OCI-LY7 (cell line): ENCODE results near the gene DOCK4. TPM values are rescaled to one million over a fixed set of nuclear protein-coding genes. Genes with fewer than 3 reads are reported as not detected.

Experiments used
- BruUV-seq: library from RNA; stranded (reverse); fragments of 400-500 nt; replicated peaks from 2 replicates; lab custom pipeline; 2021; lab: Mats Ljungman, UMichigan
- CTCF ChIA-PET: fragments of 300-600 bp; sonication (Branson Sonifier 250); formaldehyde crosslinking; loops from one replicate; lab custom pipeline; 2022; ENCODE audit warnings: antibody characterized with exemption; ENCODE audit not compliant: unreplicated experiment; lab: Charles Lee
- POLR2A ChIA-PET: fragments of 300-600 bp; sonication (Branson Sonifier 250); formaldehyde crosslinking; loops from one replicate; lab custom pipeline; 2022; ENCODE audit warnings: antibody characterized with exemption; lab: Charles Lee
- DNase-seq: peaks from one replicate; pipeline ENCODE4 v3.0.0-alpha.2; 2015; ENCODE audit warnings: low spot score
- H2AFZ ChIP-seq: fragments of 200-600 bp; sonication (generic), shearing (Covaris generic); 2 replicates; pipeline ENCODE4 v1.6.1; 2014; ENCODE audit warnings: mild to moderate bottlenecking, antibody characterized with exemption, low read length, moderate library complexity
- H3K27ac ChIP-seq: fragments of 200-600 bp; sonication (generic); 2 replicates; pipeline ENCODE4 v1.5.1; 2014; ENCODE audit warnings: mixed run types, low read depth, mild to moderate bottlenecking, moderate library complexity, low read length, inconsistent platforms; ENCODE audit not compliant: poor library complexity, severe bottlenecking
- H3K36me3 ChIP-seq: fragments of 200-600 bp; sonication (generic); 2 replicates; pipeline ENCODE4 v1.6.1; 2014; ENCODE audit warnings: mild to moderate bottlenecking, antibody characterized with exemption, low read length, moderate library complexity, mixed read lengths; ENCODE audit not compliant: insufficient read depth
- H3K4me1 ChIP-seq: fragments of 200-600 bp; sonication (generic); 2 replicates; pipeline ENCODE4 v1.5.1; 2014; ENCODE audit warnings: mild to moderate bottlenecking, low read length; ENCODE audit not compliant: insufficient read depth, poor library complexity, severe bottlenecking
- H3K4me2 ChIP-seq: fragments of 200-600 bp; sonication (generic); 2 replicates; pipeline ENCODE4 v1.6.1; 2014; ENCODE audit warnings: mild to moderate bottlenecking, low read length
- H3K4me3 ChIP-seq: fragments of 200-600 bp; sonication (generic); 2 replicates; pipeline ENCODE4 v1.5.1; 2014; ENCODE audit warnings: mild to moderate bottlenecking, low read depth, low read length; ENCODE audit not compliant: poor library complexity, severe bottlenecking
- H3K79me2 ChIP-seq: fragments of 200-600 bp; sonication (generic); 2 replicates; pipeline ENCODE4 v1.6.1; 2016; ENCODE audit warnings: low read depth, mild to moderate bottlenecking, low read length, moderate library complexity, mixed read lengths; ENCODE audit not compliant: insufficient read depth
- H3K9me2 ChIP-seq: fragments of 200-600 bp; sonication (generic); 2 replicates; pipeline ENCODE4 v1.6.1; 2016; ENCODE audit warnings: mild to moderate bottlenecking, low read length, mixed read lengths; ENCODE audit not compliant: insufficient read depth
- H3K9me3 ChIP-seq: fragments of 200-600 bp; sonication (generic); 2 replicates; pipeline ENCODE4 v1.6.1; 2014; ENCODE audit warnings: mild to moderate bottlenecking, mixed run types, low read length, mixed read lengths
- H4K20me1 ChIP-seq: fragments of 200-600 bp; sonication (generic); 2 replicates; pipeline ENCODE4 v1.6.1; 2014; ENCODE audit warnings: mild to moderate bottlenecking, antibody characterized with exemption, low read length, moderate library complexity, mixed read lengths; ENCODE audit not compliant: insufficient read depth
- CTCF ChIP-seq: fragments of 200-600 bp; sonication (generic); conservative IDR thresholded peaks from 2 replicates; pipeline ENCODE4 v1.5.1; 2014; ENCODE audit warnings: mild to moderate bottlenecking, antibody characterized with exemption, low read length, moderate library complexity, mixed read lengths
- EZH2phosphoT487 ChIP-seq: fragments of 200-600 bp; sonication (generic); IDR thresholded peaks from 2 replicates; pipeline ENCODE4 v1.6.1; 2018; ENCODE audit warnings: low read depth, borderline replicate concordance, mild to moderate bottlenecking, mixed run types, antibody characterized with exemption, low read length, moderate library complexity, mixed read lengths
- intact Hi-C: fragments of 100-400 bp; cut with micrococcal nuclease; formaldehyde crosslinking; loops from one replicate; pipeline ENCODE4 v1.10.0; 2022; ENCODE audit not compliant: unreplicated experiment
- total RNA-seq, 2 experiments: library from RNA; depleted of rRNA in 1 of 2; stranded (reverse); fragments of >200 nt in 1 of 2; shearing (Covaris generic) in 1 of 2; gene quantifications; 2 replicates each; pipeline ENCODE4 v1.2.3, GENCODE V29; 2014 to 2022

The DOCK4 gene
- total RNA-seq, 2 experiments from 2014 or later = 0.91 to 4.9 TPM

- no peaks in the 10 kb centered on the region for H3K36me3 ChIP-seq
- CTCF ChIA-PET = no interaction called here
- intact Hi-C loops = no loop called here
Measured at GRCh38 chr7:112092709-112093395, 113.3 kb downstream of the DOCK4 start.

GRCh38 chr7:112092306-112092705, 113.9 kb downstream of the DOCK4 start:
- TF ChIP-seq CTCF (no peak), EZH2phosphoT487 (no peak)
- intact Hi-C loops = no loop called here
- Histone ChIP-seq H4K20me1 (no peaks in the 10 kb centered on the region; the same call in 1 of the 2 replicates), H2AFZ (no peak overlapping the region), H3K4me3 (no peak overlapping the region), H3K27ac (no peak overlapping the region), H3K36me3 (no peaks in the 10 kb centered on the region), H3K79me2 (no peaks in the 10 kb centered on the region), H3K9me3 (no peaks in the 10 kb centered on the region), H3K4me2 (no peak overlapping the region), H3K4me1 (no peaks in the 10 kb centered on the region), H3K9me2 (no peaks in the 10 kb centered on the region)
- BruUV-seq = no TSS peak
- ChIA-PET POLR2A (no interaction called here), CTCF (no interaction called here)
- no peak for DNase-seq

More at GRCh38 chr7:112092709-112093395, 113.3 kb downstream of the DOCK4 start:
- no peaks in the 10 kb centered on the region for H3K4me1 ChIP-seq
- H3K9me2 ChIP-seq = no peaks in the 10 kb centered on the region
- H3K27ac ChIP-seq = no peak overlapping the region
- H3K4me3 ChIP-seq = no peak overlapping the region
- H2AFZ ChIP-seq = no peak overlapping the region
- no peak overlapping the region for H3K4me2 ChIP-seq
- no peak for DNase-seq
- H3K79me2 ChIP-seq = no peaks in the 10 kb centered on the region
- H4K20me1 ChIP-seq = no peaks in the 10 kb centered on the region; the same call in 1 of the 2 replicates
- POLR2A ChIA-PET = interaction anchor here (0.7 kb wide), 1 partner anchor 21 kb away, joined by 4 read pairs; no protein-coding TSS in a partner anchor
- no peak for TF ChIP-seq EZH2phosphoT487
- no peak for TF ChIP-seq CTCF
- no TSS peak for BruUV-seq
- no peaks in the 10 kb centered on the region for H3K9me3 ChIP-seq

- no peaks in the 10 kb centered on the region for H3K9me3 ChIP-seq
- CTCF ChIA-PET = no interaction called here
- no TSS peak for BruUV-seq
- H2AFZ ChIP-seq = no peak overlapping the region
- no peak overlapping the region for H3K4me2 ChIP-seq
- H3K4me1 ChIP-seq = no peaks in the 10 kb centered on the region
- POLR2A ChIA-PET = no interaction called here
- no peaks in the 10 kb centered on the region for H3K79me2 ChIP-seq
- TF ChIP-seq EZH2phosphoT487 = no peak
- TF ChIP-seq CTCF = no peak
- no peak overlapping the region for H3K27ac ChIP-seq
- H3K9me2 ChIP-seq = no peaks in the 10 kb centered on the region
- no peaks in the 10 kb centered on the region for H3K36me3 ChIP-seq
- intact Hi-C loops = no loop called here
- DNase-seq = no peak
- H3K4me3 ChIP-seq = no peak overlapping the region
- no peaks in the 10 kb centered on the region; the same call in 1 of the 2 replicates for H4K20me1 ChIP-seq
Measured at GRCh38 chr7:112091768-112092167, 114.4 kb downstream of the DOCK4 start.
